Neural progenitor cell (in vitro differentiated cells): ENCODE measurements around the gene ARHGEF25.
A peak's percentile ranks its signal among the peaks of the same experiment; 100 is the strongest.

Source experiments
- CTCF ChIP-seq: fragments of 200-600 bp; sonication (generic); IDR thresholded peaks from 2 replicates; pipeline ENCODE4 v1.5.1; 2017; ENCODE audit warnings: antibody characterized with exemption, mild to moderate bottlenecking
- EZH2 ChIP-seq: fragments of 200-600 bp; sonication (generic); IDR thresholded peaks from 2 replicates; pipeline ENCODE4 v1.6.1; 2017; ENCODE audit warnings: antibody characterized with exemption, mild to moderate bottlenecking, moderate library complexity

GRCh38 chr12:57632073-57632957, 21.1 kb downstream of the ARHGEF25 start:
- TF ChIP-seq EZH2 (peak; percentile 97), CTCF (no peak)
